ENCODE results near the gene LRRC70.

- TF ChIP-seq EP300 (conservative IDR thresholded peaks at IDR 0.05; ENCODE audit: poor library complexity, severe bottlenecking) (no peak), CTCF (IDR thresholded peaks at IDR 0.05; ENCODE audit: poor library complexity, severe bottlenecking) (no peak), EZH2 (IDR thresholded peaks at IDR 0.05; ENCODE audit: borderline replicate concordance, insufficient read depth, low read length, poor library complexity, severe bottlenecking) (no peak), POLR2AphosphoS5 (IDR thresholded peaks at IDR 0.05) (no peak), TAF1 (IDR thresholded peaks at IDR 0.05; ENCODE audit: low read depth) (no peak), RAD21 (conservative IDR thresholded peaks at IDR 0.05) (no peak), REST (IDR thresholded peaks at IDR 0.05; ENCODE audit: borderline replicate concordance) (no peak), SMC3 (conservative IDR thresholded peaks at IDR 0.05; ENCODE audit: poor library complexity) (no peak)
Observed at GRCh38 chr5:62588668-62589067, 10.0 kb downstream of the LRRC70 start.
